Cardiac fibroblast (primary cell): Measurements from ENCODE around the gene TBX4.
"Not testable (repeated sequence)": the region's sequence is repeated elsewhere in the genome, so short reads cannot be mapped to it uniquely, and the experiment has no call there.

Experiments
- DNase-seq, 2 donors: peaks; one replicate each; pipeline versions ENCODE4 v3.0.0 to v3.0.0-alpha.2; 2010; ENCODE audit warnings: low read depth in 2 of 2
- H3K4me3 ChIP-seq, 2 donors: replicated peaks in 1 of 2; 1 replicate in 1 of 2; 2 replicates in 1 of 2; pipeline ENCODE4 v1.5.1; 2011; ENCODE audit warnings: low read depth in 2 of 2, low read length in 2 of 2, mild to moderate bottlenecking in 2 of 2, moderate library complexity in 1 of 2
- CTCF ChIP-seq: IDR thresholded peaks from one replicate; pipeline ENCODE4 v1.5.1; 2011; ENCODE audit warnings: low read depth, mild to moderate bottlenecking, low read length, inconsistent platforms

The TBX4 gene

GRCh38 chr17:61423967-61424649, 28.1 kb upstream of the TBX4 start:
- TF ChIP-seq CTCF = no peak
- H3K4me3 ChIP-seq = no peak overlapping the region
- no peak for DNase-seq

GRCh38 chr17:61425682-61426481, 26.3 kb upstream of the TBX4 start:
- no peak overlapping the region for H3K4me3 ChIP-seq
- no peak for TF ChIP-seq CTCF
- DNase-seq = no peak

GRCh38 chr17:61426482-61427304, 25.5 kb upstream of the TBX4 start:
- DNase-seq = peak in 1 of 2 donors; percentile 53
- TF ChIP-seq CTCF = no peak

GRCh38 chr17:61427567-61427966, 24.7 kb upstream of the TBX4 start:
- no peak for DNase-seq
- TF ChIP-seq CTCF = no peak
- H3K4me3 ChIP-seq = no peak overlapping the region

More at GRCh38 chr17:61426482-61427304, 25.5 kb upstream of the TBX4 start:
- H3K4me3 ChIP-seq = no peak overlapping the region

- no peak for TF ChIP-seq CTCF
- no peak overlapping the region for H3K4me3 ChIP-seq
- DNase-seq = no peak
These were observed 22.9 kb upstream of the TBX4 start for GRCh38 chr17:61429274-61429673.

- not testable (repeated sequence) for H3K4me3 ChIP-seq, DNase-seq
These were observed 22.4 kb upstream of the TBX4 start for GRCh38 chr17:61429831-61430230.
